Activated naive CD8-positive, alpha-beta T cell treated with anti-CD3 and anti-CD28 coated beads for 36 hours (primary cell): ENCODE data around the gene TMEM169. TPM values are rescaled to one million over a fixed set of nuclear protein-coding genes. Genes with fewer than 3 reads are reported as not detected.

Experiments
- DNase-seq: peaks from one replicate; pipeline ENCODE4 v3.0.0; 2021
- H3K27ac Mint-ChIP-seq: one replicate; pipeline ENCODE4 v1.8.0; 2022; ENCODE audit warnings: mild to moderate bottlenecking, moderate library complexity, mixed read lengths
- H3K27me3 Mint-ChIP-seq: one replicate; pipeline ENCODE4 v1.8.0; 2022; ENCODE audit warnings: mild to moderate bottlenecking, mixed read lengths
- H3K36me3 Mint-ChIP-seq: one replicate; pipeline ENCODE4 v1.8.0; 2021; ENCODE audit warnings: mild to moderate bottlenecking, mixed read lengths
- H3K4me1 Mint-ChIP-seq: one replicate; pipeline ENCODE4 v1.8.0; 2021; ENCODE audit warnings: mixed read lengths
- H3K4me3 Mint-ChIP-seq: one replicate; pipeline ENCODE4 v1.8.0; 2022; ENCODE audit warnings: mild to moderate bottlenecking, moderate library complexity, mixed read lengths
- H3K9me3 Mint-ChIP-seq: one replicate; pipeline ENCODE4 v1.8.0; 2022; ENCODE audit warnings: mixed read lengths
- total RNA-seq, 2 experiments: library from RNA; stranded (reverse); gene quantifications; one replicate each; pipeline ENCODE4 v1.2.3, GENCODE V29; 2021

Gene TMEM169
- total RNA-seq, 2 experiments from 2014 or later = 0.40 to 0.41 TPM

DNA sequence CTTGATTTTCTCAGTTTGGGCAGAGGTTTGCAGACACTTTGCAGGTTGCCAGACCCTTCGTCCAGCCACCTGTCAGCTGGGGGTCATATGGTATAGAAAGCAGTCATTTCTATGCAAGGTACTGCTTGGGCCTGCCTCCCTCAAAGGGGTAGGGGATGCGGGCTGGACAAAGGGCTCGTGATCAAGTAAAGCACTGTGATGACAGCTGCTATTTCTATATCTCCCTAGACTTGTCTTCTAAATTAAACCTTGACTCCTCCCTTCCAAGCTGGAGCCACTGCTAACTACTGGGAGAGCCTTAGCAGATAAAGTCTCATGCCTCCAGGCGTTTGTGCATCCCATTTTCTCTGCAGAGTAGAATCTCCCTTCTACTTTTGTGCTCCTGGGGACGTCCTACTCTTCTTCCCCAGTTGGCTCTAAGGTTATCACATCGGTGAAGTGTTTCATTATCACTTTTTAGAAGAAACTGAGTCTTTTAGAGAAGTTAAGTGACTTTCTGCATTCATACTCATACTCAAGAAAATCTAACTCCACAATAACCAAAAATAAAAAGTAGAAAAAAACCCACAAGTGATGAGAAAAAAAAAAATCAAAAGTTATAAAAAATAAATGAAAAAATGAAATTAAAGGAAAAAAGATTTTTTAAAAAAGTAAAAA lies 26.7 kb downstream of the TMEM169 start:
- Mint-ChIP-seq H3K27ac (peak overlapping the region; percentile 100), H3K4me3 (peak overlapping the region; percentile 100), H3K36me3 (peaks cover 37% of the 10 kb centered on the region), H3K27me3 (peaks cover 3% of the 10 kb centered on the region), H3K9me3 (no peaks in the 10 kb centered on the region), H3K4me1 (peaks cover 35% of the 10 kb centered on the region)
- no peak for DNase-seq

GRCh38 chr2:216108967-216109921 lies 27.5 kb downstream of the TMEM169 start, which contains the start of gene XRCC5:
XRCC5 (plus strand) TSS chr2:216109348; CDS start chr2:216109437, 89 bp downstream.
- Mint-ChIP-seq H3K27me3 (peaks cover 3% of the 10 kb centered on the region), H3K4me3 (peak within 1 kb of the TSS; percentile 100), H3K27ac (peak within 1 kb of the TSS; percentile 100), H3K36me3 (peaks cover 43% of the 10 kb centered on the region), H3K4me1 (peaks cover 42% of the 10 kb centered on the region), H3K9me3 (no peaks in the 10 kb centered on the region)
- peak; percentile 96 for DNase-seq

- Mint-ChIP-seq H3K27me3 (peaks cover 3% of the 10 kb centered on the region), H3K9me3 (no peaks in the 10 kb centered on the region), H3K4me3 (peak overlapping the region; percentile 100), H3K4me1 (peaks cover 49% of the 10 kb centered on the region), H3K36me3 (peaks cover 52% of the 10 kb centered on the region), H3K27ac (peak overlapping the region; percentile 100)
- no peak for DNase-seq
Observed at GRCh38 chr2:216109962-216110614, 28.4 kb downstream of the TMEM169 start.

- no peaks in the 10 kb centered on the region for H3K9me3 Mint-ChIP-seq
- H3K4me1 Mint-ChIP-seq = peaks cover 53% of the 10 kb centered on the region
- peaks cover 3% of the 10 kb centered on the region for H3K27me3 Mint-ChIP-seq
- peak overlapping the region; percentile 100 for H3K27ac Mint-ChIP-seq
- peak overlapping the region; percentile 100 for H3K4me3 Mint-ChIP-seq
- DNase-seq = no peak
- H3K36me3 Mint-ChIP-seq = peaks cover 55% of the 10 kb centered on the region
Observed at GRCh38 chr2:216110620-216111019, 28.9 kb downstream of the TMEM169 start.

GRCh38 chr2:216111122-216111521 lies 29.4 kb downstream of the TMEM169 start:
- Mint-ChIP-seq H3K9me3 (no peaks in the 10 kb centered on the region), H3K36me3 (peaks cover 58% of the 10 kb centered on the region), H3K27ac (peak overlapping the region; percentile 80), H3K4me3 (peak overlapping the region; percentile 100), H3K27me3 (peaks cover 3% of the 10 kb centered on the region), H3K4me1 (peaks cover 54% of the 10 kb centered on the region)
- DNase-seq = no peak

DNA sequence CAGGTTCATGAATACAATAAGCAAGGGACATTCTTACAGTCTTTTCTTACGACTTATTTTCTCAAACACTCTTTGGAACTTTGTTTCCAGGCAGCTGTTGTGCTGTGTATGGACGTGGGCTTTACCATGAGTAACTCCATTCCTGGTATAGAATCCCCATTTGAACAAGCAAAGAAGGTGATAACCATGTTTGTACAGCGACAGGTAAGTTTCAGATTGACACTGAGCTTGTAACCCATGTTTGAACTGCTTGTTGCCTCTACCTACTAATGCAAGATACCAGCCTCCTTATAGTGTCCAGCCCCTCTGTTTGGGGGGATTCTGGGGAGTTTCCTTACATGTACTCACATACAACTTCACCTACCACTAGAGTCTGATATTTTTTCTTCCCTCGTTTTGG lies 31.2 kb downstream of the TMEM169 start:
- Mint-ChIP-seq H3K27me3 (peaks cover 3% of the 10 kb centered on the region), H3K27ac (peak overlapping the region; percentile 88), H3K36me3 (peaks cover 73% of the 10 kb centered on the region), H3K9me3 (no peaks in the 10 kb centered on the region), H3K4me3 (peak overlapping the region; percentile 30), H3K4me1 (peaks cover 71% of the 10 kb centered on the region)
- no peak for DNase-seq

GRCh38 chr2:216113572-216113971 lies 31.9 kb downstream of the TMEM169 start:
- no peak for DNase-seq
- peaks cover 80% of the 10 kb centered on the region for H3K36me3 Mint-ChIP-seq

GRCh38 chr2:216114382-216114713 lies 32.6 kb downstream of the TMEM169 start:
- H3K27ac Mint-ChIP-seq = peak overlapping the region; percentile 89
- peaks cover 82% of the 10 kb centered on the region for H3K36me3 Mint-ChIP-seq
- H3K4me1 Mint-ChIP-seq = peaks cover 74% of the 10 kb centered on the region
- H3K4me3 Mint-ChIP-seq = peak overlapping the region; percentile 87
- DNase-seq = no peak
- H3K27me3 Mint-ChIP-seq = no peaks in the 10 kb centered on the region
- no peaks in the 10 kb centered on the region for H3K9me3 Mint-ChIP-seq

More at GRCh38 chr2:216113572-216113971, 31.9 kb downstream of the TMEM169 start:
- Mint-ChIP-seq H3K9me3 (no peaks in the 10 kb centered on the region), H3K27me3 (peaks cover 3% of the 10 kb centered on the region), H3K27ac (peak overlapping the region; percentile 88), H3K4me3 (peak overlapping the region; percentile 30), H3K4me1 (peaks cover 71% of the 10 kb centered on the region)

- no peaks in the 10 kb centered on the region for H3K9me3 Mint-ChIP-seq
- peaks cover 79% of the 10 kb centered on the region for H3K4me1 Mint-ChIP-seq
- peaks cover 86% of the 10 kb centered on the region for H3K36me3 Mint-ChIP-seq
- peak overlapping the region; percentile 87 for H3K4me3 Mint-ChIP-seq
- H3K27me3 Mint-ChIP-seq = no peaks in the 10 kb centered on the region
- peak overlapping the region; percentile 89 for H3K27ac Mint-ChIP-seq
- DNase-seq = peak; percentile 92
Observed at GRCh38 chr2:216114714-216115531, 33.2 kb downstream of the TMEM169 start.

- no peaks in the 10 kb centered on the region for H3K27me3 Mint-ChIP-seq
- H3K4me3 Mint-ChIP-seq = peak overlapping the region; percentile 50
- H3K36me3 Mint-ChIP-seq = peaks cover 86% of the 10 kb centered on the region
- no peaks in the 10 kb centered on the region for H3K9me3 Mint-ChIP-seq
- no peak for DNase-seq
- H3K27ac Mint-ChIP-seq = peak overlapping the region; percentile 97
- H3K4me1 Mint-ChIP-seq = peaks cover 87% of the 10 kb centered on the region
Observed at GRCh38 chr2:216116418-216116817, 34.7 kb downstream of the TMEM169 start.

DNA sequence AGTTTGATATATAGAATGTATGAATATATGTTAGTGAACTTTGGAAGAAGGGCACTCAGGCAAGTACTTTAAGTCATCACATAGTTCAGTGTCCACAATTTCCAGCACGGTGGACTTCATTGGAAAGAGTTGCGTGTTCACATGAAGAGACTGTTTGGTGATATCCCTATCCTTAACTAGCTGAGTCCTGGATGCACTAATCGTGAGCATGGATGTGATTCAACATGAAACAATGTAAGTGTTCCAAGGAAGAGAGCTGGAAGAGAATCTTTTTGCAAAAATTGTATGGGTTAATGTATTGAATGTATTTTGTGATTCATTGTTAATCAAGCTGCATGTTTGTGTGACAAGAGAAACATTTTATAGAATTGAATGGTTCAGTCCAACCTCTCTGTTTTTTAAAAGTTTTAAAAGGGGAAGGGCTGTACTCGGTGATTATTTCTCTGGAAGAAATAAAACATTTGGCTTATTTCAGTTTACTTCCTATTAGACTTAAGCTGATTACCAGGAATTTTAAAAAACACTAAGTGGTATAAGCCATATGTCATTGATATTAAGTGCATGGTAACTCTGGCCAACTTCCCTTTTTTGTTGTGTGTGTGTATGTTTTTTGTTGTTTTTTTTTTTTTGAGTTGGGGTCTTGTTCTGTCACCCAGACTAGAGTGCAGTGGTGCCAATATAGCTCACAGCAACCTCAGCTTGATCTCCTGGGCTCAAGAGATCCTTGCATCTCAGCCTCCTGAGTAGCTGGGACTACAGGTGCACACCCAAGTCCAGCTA lies 36.0 kb downstream of the TMEM169 start:
- H3K4me3 Mint-ChIP-seq = peak overlapping the region; percentile 3
- H3K27me3 Mint-ChIP-seq = no peaks in the 10 kb centered on the region
- H3K27ac Mint-ChIP-seq = peak overlapping the region; percentile 97
- H3K9me3 Mint-ChIP-seq = no peaks in the 10 kb centered on the region
- H3K4me1 Mint-ChIP-seq = peaks cover 89% of the 10 kb centered on the region
- no peak for DNase-seq
- H3K36me3 Mint-ChIP-seq = peaks cover 88% of the 10 kb centered on the region

DNA sequence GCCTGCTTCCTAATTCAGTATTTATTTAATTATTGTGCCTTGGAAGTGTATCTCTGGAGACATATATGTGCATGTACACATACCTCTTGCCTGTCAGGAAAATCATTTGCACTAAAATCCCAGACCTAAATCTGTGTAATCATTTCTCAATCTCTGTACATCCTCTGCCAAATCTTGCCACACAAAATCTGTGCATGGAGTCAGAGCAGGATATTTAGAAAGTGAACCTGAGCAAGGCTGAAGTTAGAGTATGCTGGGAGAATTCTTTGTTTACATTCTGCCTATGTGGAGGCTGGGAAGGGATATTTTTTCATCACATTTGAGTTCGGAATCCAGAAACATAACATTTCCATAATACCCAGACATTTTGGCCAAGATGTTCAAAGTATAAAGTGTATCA lies 36.8 kb downstream of the TMEM169 start:
- Mint-ChIP-seq H3K4me3 (peak overlapping the region; percentile 44), H3K4me1 (peaks cover 84% of the 10 kb centered on the region), H3K36me3 (peaks cover 84% of the 10 kb centered on the region)

DNA sequence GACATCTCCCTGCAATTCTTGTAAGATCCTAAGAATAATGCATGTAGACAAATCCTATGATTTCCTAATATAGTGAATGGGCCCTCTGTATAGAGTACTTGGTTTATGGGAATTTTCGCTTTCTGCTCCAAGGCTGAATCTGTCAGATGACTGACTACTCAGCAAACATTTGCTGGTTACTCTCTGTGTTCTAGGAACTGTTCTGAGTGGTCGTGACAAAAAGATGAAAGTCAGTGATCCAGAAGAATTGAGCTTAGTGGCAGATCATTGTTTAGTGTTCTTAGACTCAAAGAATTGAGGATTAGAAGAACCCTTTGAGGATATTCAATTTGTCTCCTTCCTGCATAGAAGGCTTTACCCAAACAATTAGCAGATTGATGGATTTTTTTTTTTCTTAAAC lies 37.4 kb downstream of the TMEM169 start:
- no peaks in the 10 kb centered on the region for H3K9me3 Mint-ChIP-seq

More for the DNA sequence above, 36.8 kb downstream of the TMEM169 start:
- H3K27me3 Mint-ChIP-seq = no peaks in the 10 kb centered on the region
- H3K9me3 Mint-ChIP-seq = no peaks in the 10 kb centered on the region
- DNase-seq = no peak
- peak overlapping the region; percentile 97 for H3K27ac Mint-ChIP-seq

More for the DNA sequence above, 37.4 kb downstream of the TMEM169 start:
- Mint-ChIP-seq H3K27me3 (no peaks in the 10 kb centered on the region), H3K27ac (peak overlapping the region; percentile 97), H3K4me3 (peak overlapping the region; percentile 50), H3K4me1 (peaks cover 81% of the 10 kb centered on the region), H3K36me3 (peaks cover 82% of the 10 kb centered on the region)
- DNase-seq = no peak
